Hematopoietic multipotent progenitor cell treated with erythropoietin and hydrocortisone succinate and interleukin-3 and kit ligand, for 6 days (in vitro differentiated cells): ENCODE results near the gene STRBP.

ENCODE experiments used
- DNase-seq: peaks from one replicate; pipeline ENCODE4 v3.0.0-alpha.2; 2015

The STRBP gene

DNA sequence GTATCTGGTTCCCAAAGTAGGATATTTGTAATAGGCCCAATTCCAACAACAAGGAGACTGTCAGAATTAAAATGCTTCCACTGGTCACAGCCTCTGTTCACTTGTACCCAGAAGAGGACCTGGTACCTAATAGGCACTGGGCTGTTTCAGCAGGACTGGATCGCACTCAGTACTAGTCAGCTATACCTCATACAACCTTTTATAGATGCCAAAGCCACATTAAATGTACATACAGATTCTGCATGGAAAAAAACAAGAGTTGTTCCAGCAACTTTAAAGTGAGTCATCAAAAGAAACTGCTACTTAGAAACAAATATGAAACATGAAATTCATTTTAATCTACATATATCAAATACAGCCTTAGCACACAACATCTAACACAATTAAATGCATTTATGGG, 147.4 kb downstream of the STRBP start:
- no peak for DNase-seq

DNA sequence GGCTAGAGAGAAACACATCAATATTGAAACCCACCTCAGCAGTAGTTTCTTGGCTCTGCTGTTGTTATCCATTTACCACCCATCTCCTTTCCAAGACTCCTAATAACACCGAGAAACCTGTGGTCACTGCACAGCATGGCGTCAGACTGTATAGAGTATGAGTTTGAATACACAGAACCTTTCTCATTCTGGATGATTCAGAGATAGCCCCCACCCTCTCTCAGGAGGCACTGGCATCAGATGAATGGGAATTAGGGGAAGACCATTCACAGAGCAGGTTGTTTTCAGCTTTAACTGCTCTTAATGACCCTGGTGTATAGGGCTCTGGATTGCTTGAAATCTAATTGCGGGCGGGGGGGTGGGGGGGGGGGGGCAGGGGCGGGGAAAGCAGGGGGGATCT, 148.3 kb downstream of the STRBP start:
- no peak for DNase-seq

DNA sequence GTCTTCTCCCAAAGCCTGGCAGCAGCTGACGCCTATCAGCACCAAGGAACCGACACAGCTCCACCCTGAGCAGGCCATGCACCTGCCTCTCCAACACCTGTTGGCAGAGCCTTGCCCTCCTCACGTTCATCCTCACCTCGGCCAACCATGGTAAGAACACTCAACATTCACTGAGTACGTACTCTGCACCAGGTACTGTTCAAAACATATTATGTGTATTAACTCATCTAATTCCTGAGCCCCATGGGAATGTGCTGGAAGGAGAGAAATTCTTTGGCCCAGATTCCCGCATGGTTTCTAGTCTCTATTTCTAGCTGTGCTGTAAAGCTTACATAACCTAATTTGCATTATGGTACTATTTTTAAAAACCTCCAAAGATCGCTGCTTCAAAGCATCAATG, 148.8 kb downstream of the STRBP start:
- no peak for DNase-seq

DNA sequence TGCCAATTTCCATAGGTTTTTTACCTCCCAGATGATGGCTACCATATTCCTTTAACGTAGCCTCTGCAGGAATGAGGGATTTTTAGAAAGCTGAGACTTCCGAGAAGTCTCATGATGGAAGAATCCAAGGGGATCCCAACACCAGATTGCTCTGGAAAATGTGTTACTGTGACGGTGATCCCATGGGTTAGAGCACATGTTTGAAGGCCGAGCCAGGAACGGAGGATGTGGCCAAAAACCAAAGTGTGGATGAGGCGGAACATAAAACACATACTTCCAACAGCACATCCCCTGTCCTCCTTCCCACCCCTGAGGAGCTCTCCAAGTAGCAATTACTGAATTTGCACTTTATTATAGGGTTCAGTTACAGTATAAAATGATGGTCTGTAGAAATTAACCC, 152.3 kb downstream of the STRBP start:
- no peak for DNase-seq

DNA sequence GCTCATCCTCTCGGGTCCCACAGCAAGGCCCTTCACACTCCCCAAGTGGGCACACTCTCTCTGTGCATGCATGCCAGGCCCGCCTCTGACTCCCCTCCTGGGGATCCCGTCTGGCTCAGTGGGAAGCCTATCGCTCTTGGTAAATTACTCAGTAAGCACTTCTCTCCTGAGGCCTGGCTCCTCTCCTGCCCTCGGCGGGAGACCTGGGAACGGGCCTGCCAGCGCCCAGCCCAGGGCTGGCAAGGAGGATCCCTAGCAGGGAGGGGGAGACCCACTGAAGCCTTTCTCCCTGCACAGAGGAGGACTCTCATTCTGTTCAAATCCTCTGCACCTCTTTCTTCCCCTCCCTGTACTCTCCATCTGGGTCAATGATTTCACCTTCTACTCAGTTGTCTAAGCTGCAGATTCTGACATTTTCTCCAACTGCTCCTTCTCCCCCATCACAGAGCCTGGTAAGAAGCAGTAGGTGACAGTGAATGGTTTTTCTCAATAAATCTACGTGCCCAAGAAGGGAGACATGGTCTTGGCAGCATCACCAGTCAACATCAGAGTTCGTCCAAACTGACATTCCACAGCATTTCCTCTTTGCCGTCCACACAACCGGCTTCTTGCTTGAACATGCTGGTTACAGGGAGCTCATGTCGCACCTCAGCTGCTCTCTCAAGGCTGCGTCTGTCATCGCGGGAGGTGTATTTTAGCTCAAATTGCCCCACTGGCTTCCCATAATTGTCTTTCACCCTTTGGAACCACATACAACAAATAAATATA, 153.1 kb downstream of the STRBP start:
- DNase-seq: no peak

DNA sequence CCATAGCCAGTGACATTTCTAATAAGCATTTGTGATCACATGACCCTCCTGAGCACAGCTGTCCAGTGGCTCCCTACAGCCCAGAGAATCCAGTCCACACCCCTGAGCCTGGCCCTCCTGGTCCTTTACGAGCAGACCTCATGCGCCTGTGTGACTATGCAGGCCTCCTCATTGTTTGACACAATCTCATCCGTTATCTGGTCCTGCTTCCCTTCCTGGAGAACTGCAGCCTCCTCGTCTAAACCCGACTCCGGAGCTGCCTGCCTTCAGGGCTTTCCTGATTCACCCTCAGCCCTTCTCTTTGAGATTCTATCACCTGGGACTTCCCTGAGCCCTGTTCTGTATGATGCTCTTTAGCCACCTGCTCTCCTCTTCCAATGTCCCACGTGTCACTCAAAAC, 155.2 kb downstream of the STRBP start:
- DNase-seq: no peak

DNA sequence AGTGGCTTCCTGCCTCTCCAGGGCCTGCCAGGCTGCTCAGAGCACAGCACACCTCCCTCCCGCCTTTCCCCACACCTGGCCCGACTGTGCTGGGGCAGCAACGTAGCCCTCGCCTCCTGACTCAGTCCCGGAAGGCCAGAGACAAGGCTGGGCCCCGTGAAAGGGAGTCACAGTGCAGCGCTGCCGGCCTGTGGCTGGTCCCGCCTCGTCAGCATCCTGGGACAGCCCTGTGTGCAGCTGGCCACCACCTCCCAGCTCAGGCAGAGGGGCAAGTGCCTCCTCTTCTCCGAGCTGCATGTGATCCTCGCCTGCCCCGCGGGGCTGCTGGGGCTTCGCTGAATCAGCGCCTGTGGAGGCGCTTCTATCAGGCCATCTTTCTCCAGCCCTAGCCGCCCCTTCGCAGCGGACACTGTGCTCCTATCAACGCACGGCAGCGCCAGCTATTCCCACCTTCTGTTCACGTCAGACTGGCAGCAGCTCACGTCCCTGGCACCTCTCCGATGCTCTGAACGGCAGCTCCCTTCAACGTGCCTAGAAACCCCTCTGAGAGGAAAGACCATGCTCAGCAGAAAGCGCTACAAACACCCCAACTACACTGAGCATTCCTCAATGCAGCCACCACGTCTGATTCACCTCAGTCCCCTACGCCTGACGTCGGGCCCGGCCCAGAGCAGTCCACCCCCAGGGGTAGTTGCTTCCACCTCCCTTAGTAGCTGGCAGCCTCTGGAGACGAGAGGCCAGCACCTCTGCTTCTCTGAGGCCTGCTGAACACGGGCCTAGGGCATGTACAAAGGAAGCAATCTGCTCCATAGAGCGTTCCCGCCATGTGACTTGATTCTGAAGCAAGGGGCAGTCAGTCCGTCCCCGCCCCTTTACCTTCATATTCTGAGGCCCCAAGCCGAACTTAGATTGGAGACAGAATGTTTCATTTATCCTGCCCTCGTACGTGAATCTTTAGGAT, 156.1 kb downstream of the STRBP start:
- DNase-seq: peak; percentile 16

DNA sequence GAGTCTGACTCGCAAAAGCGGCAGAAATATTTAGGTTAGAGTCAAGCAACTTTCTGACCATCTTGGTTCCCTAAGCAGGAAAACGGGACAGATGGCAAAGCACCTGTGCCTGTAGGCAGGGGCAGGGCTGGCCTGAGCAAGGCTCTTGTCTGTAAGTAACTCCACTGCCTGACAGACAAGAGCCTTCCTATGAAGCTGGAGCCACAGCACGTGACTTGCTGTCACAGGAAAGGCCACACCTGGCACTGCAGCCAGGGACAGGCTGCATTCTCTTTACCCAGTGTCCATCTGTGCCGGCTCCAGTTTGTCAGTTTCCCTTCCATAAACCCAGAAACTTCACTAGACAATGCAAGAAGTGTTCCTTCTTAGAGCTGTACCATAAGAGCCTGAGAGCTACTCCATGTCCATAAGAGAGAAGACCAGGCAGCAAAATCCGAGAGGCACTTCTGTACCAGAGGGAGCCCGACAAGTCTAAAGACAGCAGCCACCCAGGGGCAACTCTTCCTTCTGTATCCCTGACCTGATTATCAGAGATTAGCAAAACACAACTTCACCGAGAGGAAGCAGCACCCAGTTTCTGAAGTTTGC, 156.9 kb downstream of the STRBP start:
- peak; percentile 7 for DNase-seq

DNA sequence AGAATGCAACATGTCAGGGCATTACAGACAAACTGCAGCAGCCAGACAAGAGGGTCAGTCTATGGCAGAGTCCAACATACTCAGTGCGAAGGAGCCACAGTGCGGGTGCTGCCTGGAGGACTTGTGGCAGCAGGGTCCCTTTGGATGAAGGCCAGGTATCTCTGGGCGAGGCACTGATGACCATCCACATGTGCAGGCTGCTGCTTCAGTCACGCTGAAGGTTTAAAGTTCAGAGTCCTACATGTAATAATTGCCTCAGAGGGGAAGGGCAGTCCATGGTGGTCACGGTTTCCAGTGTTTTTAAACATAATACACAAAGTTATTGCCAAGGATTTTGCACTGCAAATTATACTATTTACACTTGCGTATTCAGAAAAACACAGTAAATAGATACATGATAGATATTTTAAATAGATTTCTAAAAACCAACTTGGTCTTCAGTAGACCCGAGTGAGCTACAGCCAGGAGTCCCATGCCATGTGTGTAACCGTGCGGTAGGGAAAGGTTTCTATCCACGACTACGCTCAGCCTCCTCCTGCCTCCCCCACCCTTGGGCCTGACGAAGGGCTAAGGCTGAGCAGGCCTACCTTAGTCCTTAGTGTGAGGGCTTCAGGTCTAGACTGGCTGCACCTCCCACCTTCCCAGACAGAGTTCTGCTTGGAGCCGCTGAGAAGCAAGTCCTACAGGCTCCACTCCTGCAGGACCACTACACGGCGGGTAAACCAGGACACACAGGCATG, 158.7 kb downstream of the STRBP start:
- DNase-seq: no peak

DNA sequence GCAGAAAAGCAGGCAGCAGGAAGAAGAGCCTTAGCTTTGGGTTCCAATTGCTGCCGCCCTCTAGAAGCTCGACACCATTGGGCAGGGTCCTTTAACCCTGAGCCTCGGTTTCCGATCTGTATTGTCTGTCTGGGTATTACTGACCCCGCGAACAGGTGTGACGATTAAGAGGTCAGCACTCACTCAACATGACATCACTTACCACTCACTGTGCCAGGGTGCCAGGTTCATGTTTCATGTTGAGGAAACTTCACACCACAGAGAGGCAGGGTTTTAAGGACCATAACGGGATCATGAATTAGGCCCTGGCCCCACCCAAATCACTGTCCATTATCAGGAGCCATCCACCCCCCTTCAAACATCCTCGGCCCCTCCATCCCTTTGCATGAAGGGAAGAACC, 159.4 kb downstream of the STRBP start:
- no peak for DNase-seq

DNA sequence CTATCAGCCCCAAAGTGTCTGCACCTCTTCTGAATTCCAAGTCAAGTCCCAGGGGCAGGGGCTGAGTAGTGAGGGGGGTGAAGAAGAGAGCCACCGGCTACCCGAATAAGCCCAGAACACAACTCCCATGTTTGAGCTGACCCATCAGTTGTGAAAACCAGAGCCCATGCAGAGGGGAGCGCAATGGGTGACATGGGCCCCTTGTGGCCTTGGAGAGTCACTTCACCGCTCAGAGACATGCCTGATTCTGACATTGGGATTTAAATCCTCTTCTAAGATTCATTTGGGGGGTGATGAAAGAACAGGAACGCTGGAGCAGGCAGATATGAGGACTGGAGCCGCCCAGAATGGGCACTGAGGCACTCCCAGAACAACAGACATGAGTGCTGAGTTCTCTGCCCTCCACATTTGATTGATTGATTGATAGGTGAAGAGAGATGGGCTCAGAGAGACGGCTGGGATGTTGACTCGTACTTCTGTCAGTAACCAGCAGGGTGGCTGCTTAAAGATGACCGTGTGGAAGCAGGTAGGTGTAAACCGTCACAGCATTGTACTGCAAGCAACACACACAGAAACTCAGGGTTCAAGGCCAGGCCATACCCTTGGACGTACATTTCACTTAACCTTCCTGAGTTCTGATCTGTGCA, 160.6 kb downstream of the STRBP start:
- DNase-seq: no peak

DNA sequence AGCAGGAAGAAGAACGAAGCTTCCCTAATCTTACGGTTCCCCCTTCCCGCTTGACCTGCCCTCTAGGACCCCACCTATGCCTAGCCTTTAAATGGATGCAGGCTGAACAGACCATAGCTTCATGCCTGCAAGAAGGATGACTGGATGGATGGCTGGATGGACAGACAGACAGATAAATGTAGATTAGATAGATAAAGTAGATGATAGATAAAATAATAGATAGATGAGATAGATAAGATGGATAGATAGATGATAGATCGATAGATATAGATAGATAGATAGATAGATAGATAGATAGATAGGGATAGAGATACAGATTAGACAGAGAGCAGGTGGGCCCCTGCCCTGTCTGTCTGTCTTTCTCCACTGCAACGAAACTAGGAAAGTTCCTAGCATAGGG, 162.9 kb downstream of the STRBP start:
- DNase-seq: no peak

DNA sequence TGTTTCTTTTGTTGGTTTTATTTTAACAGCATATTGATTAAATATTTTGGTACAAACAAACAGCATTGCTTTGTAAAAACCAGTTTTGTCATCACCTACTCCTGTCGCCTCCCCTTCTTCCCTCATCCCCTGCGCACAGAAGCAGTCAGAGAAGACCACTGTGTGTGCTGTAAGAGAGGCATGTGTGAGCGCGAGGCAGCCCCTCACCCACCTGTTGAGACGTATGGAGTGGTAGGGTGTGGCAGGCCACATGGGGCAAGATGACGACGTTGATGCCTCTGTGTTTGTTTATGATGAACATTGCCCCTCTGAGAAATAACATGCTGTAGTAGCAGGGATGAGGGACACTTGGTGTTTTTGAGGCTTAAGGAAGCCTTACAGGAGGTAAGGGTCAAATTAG, 163.6 kb downstream of the STRBP start:
- no peak for DNase-seq

DNA sequence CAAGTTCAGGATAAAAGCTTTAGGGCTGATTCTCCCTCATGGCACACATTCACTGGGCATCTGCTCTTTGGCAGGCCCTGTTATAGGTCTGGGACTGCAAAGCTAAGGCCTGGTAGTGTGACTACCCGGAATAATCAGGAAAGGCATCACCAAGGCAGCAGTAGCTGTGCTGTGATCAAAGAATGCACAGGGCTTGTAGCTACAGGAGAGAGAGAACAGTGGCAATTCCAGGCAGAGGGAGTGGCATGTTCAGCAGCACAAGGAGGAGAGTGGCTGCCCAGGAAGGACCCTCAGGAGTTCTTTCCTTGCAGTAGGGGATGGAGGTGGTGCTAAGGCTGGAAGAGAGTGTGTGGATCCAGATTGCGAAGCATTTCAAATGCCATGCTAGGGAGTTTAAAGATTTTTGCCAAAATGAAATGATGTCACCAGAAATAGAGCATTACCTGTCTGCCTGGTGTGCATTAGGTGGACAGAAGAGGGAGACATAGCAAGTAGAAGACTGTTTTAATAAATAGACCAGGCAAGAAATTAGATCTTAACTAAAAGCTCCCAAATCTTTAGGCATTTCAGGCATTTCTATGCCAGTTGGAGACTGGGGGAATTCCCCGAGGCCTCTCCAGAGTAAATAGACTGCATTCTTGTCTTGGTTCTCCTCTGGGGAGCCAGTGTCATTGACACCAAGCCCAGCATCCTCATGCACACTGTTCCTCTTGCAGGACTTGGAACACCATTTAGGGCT, 165.8 kb downstream of the STRBP start:
- DNase-seq: peak; percentile 21

DNA sequence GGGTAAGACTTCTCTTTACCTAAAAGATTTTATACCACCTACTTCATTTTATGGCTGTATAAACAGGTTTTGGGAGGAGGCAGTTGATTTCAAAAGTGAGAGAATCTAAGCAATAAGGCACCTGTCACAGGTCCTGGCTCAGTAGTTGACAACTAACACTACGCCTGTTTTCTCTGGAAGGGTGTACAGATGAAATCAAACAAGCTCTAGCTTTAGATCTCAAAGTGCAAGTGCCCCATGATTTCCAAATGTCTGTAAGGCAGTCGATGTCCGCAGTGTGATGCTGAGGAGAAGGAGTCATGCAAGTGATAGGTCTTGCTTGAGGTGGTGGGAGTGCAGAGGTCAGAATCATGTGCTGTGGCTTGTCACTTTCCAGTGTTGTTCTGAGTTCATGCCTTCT, 168.8 kb downstream of the STRBP start:
- DNase-seq: no peak

DNA sequence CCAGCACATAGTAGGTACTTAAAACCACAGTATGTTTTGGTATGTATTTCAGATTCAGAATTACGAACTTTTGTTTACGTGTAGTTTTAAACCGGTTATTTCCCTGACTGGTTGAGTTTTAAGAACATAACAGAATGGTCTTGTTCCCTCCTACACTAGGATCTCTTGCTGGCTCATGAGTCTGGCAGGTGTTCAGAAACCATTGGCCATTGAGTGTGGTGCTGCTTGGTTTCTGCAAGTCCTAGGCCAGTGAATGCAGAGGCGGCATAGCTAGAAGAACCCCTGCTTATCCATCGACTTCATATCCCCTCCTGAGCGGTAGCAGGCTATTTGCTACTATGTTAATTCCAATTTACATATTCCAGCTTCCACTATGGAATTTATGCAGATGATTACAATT, 169.3 kb downstream of the STRBP start:
- no peak for DNase-seq

DNA sequence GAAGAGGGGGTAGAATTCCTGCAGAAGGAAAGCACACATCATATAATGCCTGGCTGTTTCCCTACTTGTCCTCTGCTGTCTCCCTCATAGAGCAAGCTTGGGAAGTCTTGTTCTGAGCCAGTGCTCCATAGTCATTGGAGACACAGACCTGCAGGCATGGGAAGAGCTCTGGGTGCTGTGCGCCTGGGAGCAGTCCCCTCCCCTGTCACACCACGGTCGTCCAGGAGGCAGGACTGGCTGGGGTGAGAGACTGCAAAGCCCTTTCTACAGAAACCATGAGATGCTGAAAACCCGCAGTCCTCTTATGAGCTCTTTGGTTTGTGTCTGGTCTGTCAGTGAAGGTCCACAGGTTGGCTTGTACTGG, 170.3 kb downstream of the STRBP start:
- DNase-seq: no peak

DNA sequence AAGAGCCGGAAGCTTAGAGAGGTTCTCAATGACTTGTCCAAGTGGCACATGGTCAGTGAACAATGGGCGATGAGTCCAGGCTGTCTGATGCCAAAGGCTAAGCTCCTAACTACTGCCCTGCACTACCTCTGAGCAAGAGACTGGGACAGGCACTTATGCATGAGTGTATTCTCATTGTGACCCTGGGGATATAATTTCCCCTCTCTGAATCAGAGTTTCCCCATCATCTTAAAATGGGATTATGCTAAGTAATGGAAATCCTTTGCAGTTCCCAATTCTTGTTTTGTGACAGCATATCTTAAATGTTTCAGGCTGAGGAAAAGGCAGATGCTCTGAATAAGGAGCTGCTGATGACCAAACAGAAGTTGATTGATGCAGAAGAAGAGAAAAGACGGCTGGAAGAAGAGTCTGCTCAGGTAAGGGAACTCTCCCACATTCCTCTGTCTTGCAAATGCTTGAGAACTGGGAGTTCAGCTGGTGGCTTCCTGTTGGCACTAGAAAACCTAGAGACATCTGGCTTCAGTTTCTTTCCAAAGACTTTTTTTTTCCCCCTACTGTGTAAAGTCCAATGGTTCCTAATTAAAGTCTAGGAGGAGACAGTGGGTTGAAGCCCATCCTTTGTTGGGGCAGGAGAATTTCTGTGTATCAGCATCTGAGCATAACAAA, 170.8 kb downstream of the STRBP start:
- no peak for DNase-seq

DNA sequence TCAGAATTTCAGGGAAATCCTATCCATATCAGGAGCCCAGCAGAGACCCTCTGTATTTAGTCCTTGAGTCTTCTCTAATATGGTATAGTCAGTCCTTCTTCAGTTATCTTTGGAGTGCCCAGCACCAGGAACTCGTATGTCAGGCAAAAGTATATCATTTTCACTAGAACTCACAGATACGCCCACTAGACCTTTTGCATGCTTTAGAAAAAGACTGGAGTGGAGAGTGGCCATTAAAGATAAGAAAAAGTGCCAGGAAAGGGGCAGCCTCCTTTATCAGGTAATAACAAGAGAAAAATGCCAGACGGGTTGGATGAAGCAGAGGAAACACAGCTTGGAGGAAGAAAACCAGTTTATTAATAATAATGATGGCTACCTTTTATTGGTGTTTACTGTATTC, 171.4 kb downstream of the STRBP start:
- DNase-seq: peak; percentile 67

DNA sequence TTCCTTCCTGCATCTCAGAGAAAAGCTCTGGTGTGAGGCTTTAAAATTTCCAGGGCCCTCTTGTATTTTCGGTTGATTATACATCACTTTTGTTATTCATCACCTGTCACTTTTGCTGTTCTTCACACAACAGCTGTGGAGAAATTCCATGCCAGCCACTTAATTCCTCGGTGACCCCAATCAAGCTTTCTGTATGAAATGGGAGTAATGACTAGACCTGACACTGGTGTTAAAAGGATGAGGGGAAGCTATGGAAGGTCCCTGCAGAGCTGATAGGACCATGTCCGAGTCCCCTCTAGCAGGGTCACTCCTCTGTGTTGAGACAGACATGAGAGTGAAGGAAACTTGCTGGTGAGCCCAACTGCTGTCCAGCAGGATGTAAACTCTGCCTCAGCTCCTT, 175.2 kb downstream of the STRBP start:
- DNase-seq: no peak

DNA sequence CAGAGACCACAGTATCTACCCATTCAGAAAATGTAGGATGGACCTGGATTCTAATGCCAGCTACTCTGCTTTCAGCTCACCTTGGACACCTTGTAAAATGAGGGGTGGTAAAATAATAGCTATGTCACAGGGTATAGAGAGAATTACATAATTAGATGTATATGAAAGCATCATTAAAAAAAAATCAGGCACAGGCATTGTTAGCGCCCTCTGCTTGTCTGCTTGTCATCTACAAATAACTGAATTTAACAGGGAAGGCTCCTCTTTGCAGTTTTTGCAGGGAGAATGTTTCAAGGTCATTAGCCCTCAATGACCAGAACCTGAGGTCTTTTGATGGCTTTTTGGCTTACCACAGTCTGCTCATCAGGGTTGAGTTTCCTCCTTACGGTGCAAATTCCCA, 176.9 kb downstream of the STRBP start:
- DNase-seq: peak; percentile 31
